HG03064 (cell line): Measurements from ENCODE around the gene CSTF1.
"Not testable (repeated sequence)": the region's sequence is repeated elsewhere in the genome, so short reads cannot be mapped to it uniquely, and the experiment has no call there.

Experiments
- ATAC-seq: cut with Tn5 transposase; IDR thresholded peaks from one replicate; pipeline ENCODE4 v1.9.1; 2021; ENCODE audit warnings: low read depth; ENCODE audit not compliant: unreplicated experiment

The CSTF1 gene

GRCh38 chr20:56368351-56369134, 23.9 kb upstream of the CSTF1 start:
- ATAC-seq, result no peak

GRCh38 chr20:56369179-56369578, 23.3 kb upstream of the CSTF1 start:
- no peak for ATAC-seq

DNA sequence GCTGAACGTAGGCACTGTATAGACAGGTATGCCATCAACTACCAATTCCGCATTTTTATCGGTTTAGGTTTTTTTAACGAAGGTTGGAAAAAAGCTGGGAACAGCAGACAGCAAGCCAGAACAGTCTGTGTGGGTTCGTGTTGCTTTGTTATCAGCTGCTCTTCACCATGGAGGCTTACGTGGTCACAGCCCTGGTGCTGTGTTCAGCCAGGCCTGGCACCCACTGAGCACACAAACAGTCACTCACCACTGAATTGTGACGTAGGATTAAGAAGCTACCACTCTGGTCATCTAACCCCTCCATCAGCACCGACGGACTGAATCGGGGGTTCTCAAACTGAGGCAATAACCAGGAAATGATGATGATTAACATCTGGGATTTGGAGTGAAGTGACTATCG, 20.5 kb upstream of the CSTF1 start:
- ATAC-seq, result no peak

GRCh38 chr20:56372850-56373249, 19.6 kb upstream of the CSTF1 start:
- no peak for ATAC-seq

GRCh38 chr20:56373942-56374341, 18.5 kb upstream of the CSTF1 start:
- no peak for ATAC-seq

GRCh38 chr20:56376331-56376730, 16.1 kb upstream of the CSTF1 start:
- no peak for ATAC-seq

GRCh38 chr20:56378386-56378785, 14.1 kb upstream of the CSTF1 start:
- no peak for ATAC-seq

DNA sequence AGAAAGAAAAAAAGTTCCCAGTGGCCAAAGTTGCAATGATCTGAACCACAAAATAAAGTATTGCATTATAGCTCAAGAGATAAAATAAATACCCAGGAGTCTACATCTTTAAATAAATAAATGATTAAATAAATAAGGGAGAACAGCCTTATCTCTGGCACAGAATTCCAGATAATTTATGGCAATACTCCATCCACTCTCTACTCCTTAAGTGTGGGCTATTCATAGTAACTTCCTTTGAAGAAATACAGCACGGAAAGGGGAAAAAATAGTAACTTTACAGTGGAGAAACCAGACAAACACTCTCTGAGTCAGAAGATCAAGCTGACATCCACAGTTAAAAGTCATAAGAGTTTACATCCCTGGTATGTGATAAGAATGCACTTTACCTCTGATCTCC, 12.1 kb upstream of the CSTF1 start:
- ATAC-seq, result no peak

GRCh38 chr20:56381501-56381900, 10.9 kb upstream of the CSTF1 start:
- no peak for ATAC-seq

DNA sequence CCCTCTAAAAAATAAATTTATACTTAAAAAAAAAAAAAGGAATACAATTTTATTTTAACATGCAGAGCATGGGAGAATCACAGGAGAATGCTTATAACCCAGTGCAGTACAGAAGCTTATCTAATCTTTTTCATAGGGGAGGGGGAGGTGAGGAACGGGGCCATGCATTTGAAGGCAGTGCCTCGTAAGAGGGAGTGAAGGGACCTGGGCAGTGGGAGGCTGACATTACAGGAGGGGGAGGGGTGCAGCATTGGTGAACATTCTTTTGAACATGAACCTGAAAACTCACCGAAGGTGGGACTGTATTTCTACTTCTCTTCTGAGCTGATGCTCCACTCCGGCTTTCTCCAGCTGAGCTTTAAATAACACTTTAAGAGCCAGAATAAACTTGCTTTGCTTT, 9.7 kb upstream of the CSTF1 start:
- ATAC-seq, result no peak

- no peak for ATAC-seq
Observed at GRCh38 chr20:56383334-56383733, 9.1 kb upstream of the CSTF1 start.

- no peak for ATAC-seq
Observed at GRCh38 chr20:56385130-56385529, 7.3 kb upstream of the CSTF1 start.

- ATAC-seq, result no peak
Observed at GRCh38 chr20:56386219-56386618, 6.2 kb upstream of the CSTF1 start.

DNA sequence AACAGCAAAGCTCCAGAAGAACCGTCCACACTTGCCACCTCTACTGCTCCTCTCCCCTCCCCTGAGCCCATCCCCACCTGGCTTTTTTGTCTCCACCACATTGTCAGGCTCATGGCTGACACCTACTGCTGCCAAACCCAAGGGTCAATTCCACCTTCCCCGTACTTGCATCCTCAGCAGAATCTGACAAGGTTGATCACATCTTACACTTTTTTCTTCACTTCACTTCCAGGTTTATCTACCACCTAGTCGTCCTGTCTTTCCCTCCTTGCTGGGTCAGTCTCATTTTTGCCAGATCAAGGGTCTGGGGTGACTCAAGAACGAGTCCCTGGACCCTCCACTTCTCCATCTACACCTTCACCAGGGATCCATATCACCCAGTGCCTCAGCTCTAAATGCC, 3.6 kb upstream of the CSTF1 start:
- no peak for ATAC-seq

DNA sequence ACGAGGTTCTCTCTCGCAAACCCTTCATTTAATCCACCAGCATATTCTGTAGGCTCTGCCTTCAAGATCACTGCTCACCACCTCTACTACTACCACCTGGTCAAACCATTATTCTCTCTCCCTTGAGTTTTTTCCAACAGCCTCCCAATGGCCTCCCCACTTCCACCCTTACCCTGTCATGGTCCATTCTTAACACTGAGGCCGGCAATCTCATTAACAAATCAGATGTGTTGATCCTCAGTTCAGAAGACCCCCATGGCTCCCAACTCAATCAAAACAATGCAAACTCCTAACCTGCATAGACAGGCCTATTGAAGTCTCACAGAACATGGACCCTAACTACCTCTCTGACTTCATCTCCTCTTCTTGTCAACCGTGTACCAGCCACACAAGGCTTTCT, 2.6 kb upstream of the CSTF1 start:
- ATAC-seq, result no peak

- not testable (repeated sequence) for ATAC-seq
Observed at GRCh38 chr20:56390396-56390795, 2.0 kb upstream of the CSTF1 start.

- no peak for ATAC-seq
Observed at GRCh38 chr20:56391037-56391436, 1.4 kb upstream of the CSTF1 start.

- peak; percentile 35 for ATAC-seq
Observed at GRCh38 chr20:56391596-56392131, 781 bp upstream of the CSTF1 start.

DNA sequence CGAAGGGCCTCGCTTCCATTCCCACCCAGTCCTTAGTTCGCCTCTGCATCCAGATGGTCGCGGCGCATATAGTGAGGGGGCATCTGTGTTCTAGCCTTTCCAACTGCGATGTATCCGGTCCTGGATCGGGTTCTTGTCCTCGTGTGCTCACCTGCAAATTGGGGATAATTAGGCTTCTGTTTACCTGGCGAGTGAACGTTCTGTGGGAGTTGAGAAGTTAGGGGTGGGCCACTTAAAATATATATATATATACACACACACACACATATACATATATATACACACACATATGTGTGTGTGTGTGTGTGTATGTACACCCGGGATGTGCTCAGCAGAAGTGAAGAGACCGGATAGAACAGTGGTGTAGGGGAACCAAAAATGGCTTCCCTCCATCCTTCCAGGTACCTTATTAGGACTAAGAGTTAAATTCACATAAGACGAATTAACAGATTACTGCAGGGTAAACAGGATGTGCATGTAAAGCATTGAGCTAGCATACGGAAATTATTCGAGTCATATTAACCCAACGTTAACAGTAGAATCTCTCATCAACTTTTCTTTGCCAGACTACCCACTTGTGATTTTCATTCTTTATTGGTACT, 537 bp downstream of the CSTF1 start:
- ATAC-seq, result no peak

DNA sequence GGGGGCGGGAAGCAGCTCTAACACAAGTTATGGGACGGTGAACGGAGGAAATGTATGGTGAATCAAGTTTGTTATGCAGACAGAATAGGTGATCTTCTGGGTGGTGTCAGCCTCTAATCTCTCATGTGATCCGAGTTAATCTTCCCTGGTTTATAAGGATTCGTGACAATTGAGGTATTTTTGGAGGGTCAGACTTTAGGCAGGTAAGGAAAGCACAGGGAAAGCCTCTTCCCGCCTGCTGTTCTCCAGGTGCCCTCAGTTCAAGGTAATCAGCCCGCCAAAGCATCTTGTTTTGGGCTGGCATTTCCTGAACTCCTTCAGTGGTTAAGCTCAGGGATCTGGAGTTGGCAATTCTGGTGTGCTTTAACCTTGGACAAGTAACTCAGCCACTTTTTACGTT, 1.2 kb downstream of the CSTF1 start:
- no peak for ATAC-seq

DNA sequence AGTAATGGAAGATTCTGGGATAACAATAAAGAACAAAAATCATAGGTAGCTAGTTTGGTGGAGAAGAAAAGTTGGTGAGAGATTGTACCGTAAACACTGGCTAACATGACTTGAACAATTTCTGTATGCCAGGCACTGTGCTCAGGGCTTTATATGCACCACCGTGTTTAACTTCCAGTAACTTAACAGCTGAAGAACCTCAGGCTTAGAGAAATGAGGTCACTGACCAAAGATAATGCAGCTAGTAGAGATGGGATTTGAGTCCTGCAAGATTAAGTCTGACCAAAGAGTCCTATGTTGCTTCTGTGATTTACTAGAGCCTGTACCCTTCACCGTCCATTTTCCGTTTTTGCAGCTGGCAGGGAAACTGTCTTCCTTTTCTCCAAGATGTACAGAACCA, 2.7 kb downstream of the CSTF1 start:
- no peak for ATAC-seq

DNA sequence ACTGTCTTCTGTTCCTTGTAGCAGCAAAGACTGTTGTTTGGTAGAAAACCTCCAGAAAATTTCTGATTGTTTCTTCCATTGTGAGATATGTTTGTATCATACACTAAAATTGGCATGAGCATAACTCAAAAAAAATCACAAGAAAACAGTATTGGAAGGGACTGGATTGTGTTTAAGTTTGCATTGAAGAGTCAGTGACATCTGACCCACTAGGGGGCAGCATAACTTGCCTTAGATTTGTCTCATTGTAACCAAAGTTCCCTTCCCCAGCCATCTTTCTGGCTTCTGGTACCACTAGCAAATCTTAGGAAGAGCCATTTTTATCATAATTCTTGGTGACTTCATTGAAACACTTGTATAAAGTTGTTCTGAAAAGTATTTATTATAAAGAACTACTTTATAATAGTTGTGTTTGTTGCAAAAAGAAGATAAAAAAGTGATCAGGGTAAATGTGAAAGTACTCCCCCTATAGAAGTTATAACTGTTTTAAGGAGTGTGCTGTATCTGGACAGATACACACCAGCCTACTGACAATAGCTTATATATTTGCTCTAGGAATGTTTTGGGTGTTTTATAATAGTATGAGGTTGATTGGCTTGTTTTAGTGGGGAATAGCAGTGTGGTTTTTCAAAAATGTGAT, 7.7 kb downstream of the CSTF1 start:
- ATAC-seq, result peak; percentile 63
